Measurements from ENCODE around the gene MAB21L2.

DNA sequence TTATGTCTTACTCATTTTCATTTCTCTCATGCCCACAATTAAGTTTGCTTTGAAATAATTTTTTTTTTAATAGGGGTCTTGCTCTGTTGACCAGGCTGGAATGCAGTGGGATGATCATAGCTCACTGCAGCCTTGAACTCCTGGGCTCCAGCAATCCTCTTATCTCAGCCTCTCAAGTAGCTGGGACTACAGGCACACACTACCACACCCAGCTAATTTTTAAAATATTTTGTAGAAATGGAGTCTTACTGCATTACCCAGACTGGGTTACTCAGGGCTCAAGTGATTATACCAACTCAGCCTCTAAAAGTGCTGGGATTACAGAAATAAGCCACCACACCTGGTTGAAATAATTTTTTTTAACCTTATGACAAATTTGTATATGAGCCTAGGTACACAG lies 19.2 kb upstream of the MAB21L2 start:
- no peak for TF ChIP-seq POLR2A (IDR thresholded peaks at IDR 0.05)
- TF ChIP-seq, protein P1, sequence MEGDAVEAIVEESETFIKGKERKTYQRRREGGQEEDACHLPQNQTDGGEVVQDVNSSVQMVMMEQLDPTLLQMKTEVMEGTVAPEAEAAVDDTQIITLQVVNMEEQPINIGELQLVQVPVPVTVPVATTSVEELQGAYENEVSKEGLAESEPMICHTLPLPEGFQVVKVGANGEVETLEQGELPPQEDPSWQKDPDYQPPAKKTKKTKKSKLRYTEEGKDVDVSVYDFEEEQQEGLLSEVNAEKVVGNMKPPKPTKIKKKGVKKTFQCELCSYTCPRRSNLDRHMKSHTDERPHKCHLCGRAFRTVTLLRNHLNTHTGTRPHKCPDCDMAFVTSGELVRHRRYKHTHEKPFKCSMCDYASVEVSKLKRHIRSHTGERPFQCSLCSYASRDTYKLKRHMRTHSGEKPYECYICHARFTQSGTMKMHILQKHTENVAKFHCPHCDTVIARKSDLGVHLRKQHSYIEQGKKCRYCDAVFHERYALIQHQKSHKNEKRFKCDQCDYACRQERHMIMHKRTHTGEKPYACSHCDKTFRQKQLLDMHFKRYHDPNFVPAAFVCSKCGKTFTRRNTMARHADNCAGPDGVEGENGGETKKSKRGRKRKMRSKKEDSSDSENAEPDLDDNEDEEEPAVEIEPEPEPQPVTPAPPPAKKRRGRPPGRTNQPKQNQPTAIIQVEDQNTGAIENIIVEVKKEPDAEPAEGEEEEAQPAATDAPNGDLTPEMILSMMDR (IDR thresholded peaks at IDR 0.05), result no peak
